Measurements from ENCODE around the gene CRABP2.

- TF ChIP-seq POLR2AphosphoS5 (IDR thresholded peaks at IDR 0.05; ENCODE audit: low read depth), result no peak
- no peak for TF ChIP-seq CTCF (conservative IDR thresholded peaks at IDR 0.05; ENCODE audit: low read depth in 2 of 2)
- TF ChIP-seq EZH2 (IDR thresholded peaks at IDR 0.05; ENCODE audit: low read depth, unreplicated experiment), result no peak
Measured at GRCh38 chr1:156742017-156742416, 36.6 kb upstream of the CRABP2 start.
